Colonic mucosa (tissue), 4 donors: Measurements from ENCODE around the gene XKR3. TPM values are rescaled to one million over a fixed set of nuclear protein-coding genes. Genes with fewer than 3 reads are reported as not detected.
"Not testable (repeated sequence)": the region's sequence is repeated elsewhere in the genome, so short reads cannot be mapped to it uniquely, and the experiment has no call there.

Experiments used
- DNase-seq: peaks from one replicate; pipeline ENCODE4 v3.0.0-alpha.2; 2020
- H3K27ac ChIP-seq: fragments of 200-600 bp; one replicate; pipeline ENCODE4 v1.8.0; 2021
- H3K27me3 ChIP-seq: fragments of 200-600 bp; one replicate; pipeline ENCODE4 v1.8.0; 2021
- H3K36me3 ChIP-seq: fragments of 200-600 bp; one replicate; pipeline ENCODE4 v1.8.0; 2021
- H3K4me1 ChIP-seq: fragments of 200-600 bp; one replicate; pipeline ENCODE4 v1.8.0; 2021; ENCODE audit warnings: mild to moderate bottlenecking
- H3K4me3 ChIP-seq: fragments of 200-600 bp; one replicate; pipeline ENCODE4 v1.8.0; 2021
- H3K9ac ChIP-seq, 2 donors: one replicate each; pipeline ENCODE4 v1.7.0; 2013; ENCODE audit warnings: control low read depth in 2 of 2, low read depth in 2 of 2, low read length in 2 of 2
- H3K9me3 ChIP-seq: fragments of 200-600 bp; one replicate; pipeline ENCODE4 v1.8.0; 2021
- intact Hi-C: fragments of 100-400 bp; cut with DNase I; formaldehyde crosslinking; loops from one replicate; pipeline ENCODE4 v1.14.1; 2022
- total RNA-seq, 2 donors: library from RNA; stranded (reverse); fragmentation: NEBNext Ultra II Directional in 1 of 2; extraction: Animal tissue kit (Norgen Biotek cat#: 25700) in 1 of 2; gene quantifications; one replicate each; pipeline ENCODE4 v1.2.1, GENCODE V29; 2021
- donor health status: healthy.
- donor health status: DM: no; HTN: no; CAD: no.
- donor health status: DM: no; HTN: no; CAD: no.

Gene XKR3
- total RNA-seq, 2 donors from 2014 or later: not detected

GRCh38 chr22:16748160-16748929, 76.9 kb downstream of the XKR3 start:
- H3K4me1 ChIP-seq, H3K27me3 ChIP-seq, intact Hi-C loops, H3K36me3 ChIP-seq, H3K4me3 ChIP-seq, H3K27ac ChIP-seq, DNase-seq, H3K9ac ChIP-seq, H3K9me3 ChIP-seq: not testable (repeated sequence)

- H3K4me1 ChIP-seq, H3K4me3 ChIP-seq, intact Hi-C loops, H3K27ac ChIP-seq, H3K9me3 ChIP-seq, DNase-seq, H3K9ac ChIP-seq, H3K27me3 ChIP-seq, H3K36me3 ChIP-seq: not testable (repeated sequence)
Measured at GRCh38 chr22:16747266-16748159, 77.7 kb downstream of the XKR3 start.

GRCh38 chr22:16734271-16734670, 90.9 kb downstream of the XKR3 start:
- H3K36me3 ChIP-seq, H3K27ac ChIP-seq, H3K4me3 ChIP-seq, H3K9me3 ChIP-seq, H3K9ac ChIP-seq, H3K27me3 ChIP-seq, DNase-seq, H3K4me1 ChIP-seq, intact Hi-C loops: not testable (repeated sequence)

Other genes starting within 250 kb of the XKR3 start
- not detected for gene CCT8L2, start 232.6 kb downstream of the XKR3 start, total RNA-seq
- gene GAB4, start 182.8 kb upstream of the XKR3 start, total RNA-seq: not detected